GM18870 (cell line): Measurements from ENCODE around the gene SNCAIP.

ENCODE experiments used
- ATAC-seq: cut with Tn5 transposase; IDR thresholded peaks from one replicate; pipeline ENCODE4 v1.9.1; 2021; ENCODE audit warnings: moderate library complexity; ENCODE audit not compliant: unreplicated experiment

The SNCAIP gene

DNA sequence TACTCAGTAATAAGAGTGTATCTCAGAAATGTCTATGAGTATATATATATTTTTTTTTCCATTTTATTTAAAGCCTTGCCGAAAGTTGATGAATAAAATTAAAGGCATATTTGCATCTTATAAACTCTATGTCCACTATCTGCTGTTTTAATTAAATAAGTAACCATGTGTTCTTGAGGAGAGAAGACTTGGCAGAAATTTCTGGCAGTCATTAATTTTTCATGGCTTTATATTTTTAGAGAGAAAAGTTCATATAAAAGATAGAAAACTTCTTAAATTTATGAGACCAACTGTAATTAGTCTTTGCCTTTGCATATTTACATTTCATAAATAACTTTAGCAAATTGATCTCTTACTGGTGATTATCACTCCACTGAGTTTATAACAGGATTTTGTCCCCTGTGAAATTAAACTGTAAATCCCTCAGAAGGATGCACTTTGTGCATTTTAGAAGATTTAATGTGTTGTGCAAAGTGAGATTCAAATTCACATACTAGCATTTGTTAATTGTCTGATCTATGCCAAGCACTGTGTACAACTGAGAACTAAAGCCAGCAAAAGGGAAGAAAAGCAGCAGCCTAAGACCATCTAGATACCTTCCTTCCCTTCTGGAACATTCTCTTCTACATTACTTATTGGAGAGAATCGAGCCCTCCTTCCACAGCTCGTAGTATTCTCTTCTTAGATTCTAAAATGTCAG, 108.7 kb downstream of the SNCAIP start:
- no peak for ATAC-seq

DNA sequence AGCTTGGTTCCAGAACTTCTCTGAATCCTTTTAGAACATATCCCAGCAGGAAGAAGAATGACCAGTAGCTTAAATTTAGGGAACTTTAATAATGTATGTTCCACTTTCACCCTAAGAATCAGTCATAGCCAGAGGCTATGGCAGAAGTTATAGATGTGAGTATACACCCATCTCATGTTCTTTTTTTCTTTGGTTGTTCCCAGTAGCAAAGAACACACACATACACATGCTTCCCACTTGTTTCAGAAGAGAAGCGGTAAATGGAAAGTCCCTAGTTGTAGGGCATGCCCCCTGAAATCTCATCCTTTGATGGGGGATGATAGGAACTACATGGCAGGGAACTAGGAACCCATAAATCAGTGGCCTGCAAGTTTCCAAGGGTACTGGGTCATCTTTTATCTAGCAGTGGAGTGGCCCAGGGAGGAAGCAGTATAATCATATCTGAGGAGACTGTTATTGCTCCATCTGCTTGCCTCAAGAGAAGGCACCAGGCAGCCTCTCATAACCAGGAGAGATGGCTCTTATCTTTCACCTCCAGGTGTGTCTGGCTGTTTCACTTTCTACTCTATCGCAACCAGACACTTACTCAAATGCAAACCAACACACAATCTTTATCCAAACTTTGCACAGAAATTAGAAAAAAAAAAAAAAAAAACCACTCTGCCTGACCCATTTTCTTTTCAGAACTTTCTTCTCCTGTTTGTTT, 109.5 kb downstream of the SNCAIP start:
- ATAC-seq, result peak; percentile 93

DNA sequence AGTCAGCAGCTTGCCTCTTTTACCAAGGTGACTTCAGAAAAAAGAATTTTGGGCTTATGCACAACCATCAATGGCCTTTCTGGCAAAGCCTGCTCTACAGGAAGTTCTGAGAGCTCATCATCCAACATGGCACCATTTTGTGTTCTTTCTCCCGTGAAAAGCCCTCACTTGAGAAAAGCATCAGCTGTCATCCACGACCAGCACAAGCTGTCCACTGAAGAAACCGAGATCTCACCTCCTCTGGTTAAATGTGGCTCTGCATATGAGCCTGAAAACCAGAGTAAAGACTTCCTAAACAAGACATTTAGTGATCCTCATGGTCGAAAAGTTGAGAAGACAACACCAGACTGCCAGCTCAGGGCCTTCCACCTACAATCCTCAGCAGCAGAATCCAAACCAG, 111.2 kb downstream of the SNCAIP start:
- no peak for ATAC-seq

DNA sequence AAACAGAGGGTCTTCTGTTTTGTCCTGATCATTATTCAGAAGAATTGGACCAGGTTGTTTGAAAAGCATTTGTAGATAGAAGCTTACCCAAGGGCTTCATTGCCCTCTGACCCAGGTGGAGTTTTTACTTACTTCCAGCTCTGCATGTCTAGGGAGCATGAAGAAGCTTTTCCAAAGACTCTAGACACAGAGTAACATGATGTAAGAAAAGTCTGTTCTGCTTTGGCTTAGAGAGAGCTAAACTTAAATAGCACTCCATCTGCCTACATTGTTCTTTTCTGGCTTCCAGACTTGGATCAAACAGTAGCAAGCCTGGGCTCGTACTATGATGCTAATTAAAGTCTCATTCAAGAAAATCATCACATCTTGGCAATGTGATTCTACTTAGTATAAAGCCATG, 112.1 kb downstream of the SNCAIP start:
- no peak for ATAC-seq

DNA sequence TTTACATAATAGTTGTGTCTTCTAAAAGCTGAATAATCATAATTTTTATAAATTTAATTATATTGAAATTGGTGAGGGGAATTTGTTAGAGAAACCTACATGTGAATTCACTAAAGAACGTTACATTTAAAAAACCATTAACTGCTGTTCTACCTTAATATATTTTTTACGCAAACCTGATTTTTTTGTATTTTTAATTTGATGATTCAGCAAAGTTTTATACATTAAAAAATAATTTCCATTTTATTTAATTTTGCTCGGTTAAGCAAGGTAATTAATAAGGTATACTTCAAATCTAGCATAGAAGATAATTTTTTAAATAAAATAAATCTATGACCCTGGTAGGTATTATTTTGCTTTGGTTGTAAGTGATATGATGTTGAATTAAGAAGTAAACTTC, 114.3 kb downstream of the SNCAIP start:
- no peak for ATAC-seq

DNA sequence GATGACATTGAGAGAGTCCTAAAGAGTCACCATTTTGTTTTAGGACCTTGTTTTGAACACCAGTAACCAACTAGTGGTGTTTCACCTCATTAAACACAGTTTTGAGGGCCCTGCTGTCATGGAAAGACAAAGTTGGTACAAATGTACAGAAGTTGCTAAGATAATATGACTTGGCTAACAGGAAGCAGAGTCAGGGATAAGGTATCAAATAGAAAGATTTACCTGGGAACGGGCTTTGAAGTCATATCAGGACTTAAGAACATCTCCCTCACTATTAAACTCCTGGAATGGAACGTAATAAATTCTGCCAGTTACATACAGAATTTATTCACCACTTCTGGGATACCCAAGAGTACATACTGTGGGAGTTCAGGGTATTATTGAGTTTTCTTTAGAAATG, 115.6 kb downstream of the SNCAIP start:
- no peak for ATAC-seq

DNA sequence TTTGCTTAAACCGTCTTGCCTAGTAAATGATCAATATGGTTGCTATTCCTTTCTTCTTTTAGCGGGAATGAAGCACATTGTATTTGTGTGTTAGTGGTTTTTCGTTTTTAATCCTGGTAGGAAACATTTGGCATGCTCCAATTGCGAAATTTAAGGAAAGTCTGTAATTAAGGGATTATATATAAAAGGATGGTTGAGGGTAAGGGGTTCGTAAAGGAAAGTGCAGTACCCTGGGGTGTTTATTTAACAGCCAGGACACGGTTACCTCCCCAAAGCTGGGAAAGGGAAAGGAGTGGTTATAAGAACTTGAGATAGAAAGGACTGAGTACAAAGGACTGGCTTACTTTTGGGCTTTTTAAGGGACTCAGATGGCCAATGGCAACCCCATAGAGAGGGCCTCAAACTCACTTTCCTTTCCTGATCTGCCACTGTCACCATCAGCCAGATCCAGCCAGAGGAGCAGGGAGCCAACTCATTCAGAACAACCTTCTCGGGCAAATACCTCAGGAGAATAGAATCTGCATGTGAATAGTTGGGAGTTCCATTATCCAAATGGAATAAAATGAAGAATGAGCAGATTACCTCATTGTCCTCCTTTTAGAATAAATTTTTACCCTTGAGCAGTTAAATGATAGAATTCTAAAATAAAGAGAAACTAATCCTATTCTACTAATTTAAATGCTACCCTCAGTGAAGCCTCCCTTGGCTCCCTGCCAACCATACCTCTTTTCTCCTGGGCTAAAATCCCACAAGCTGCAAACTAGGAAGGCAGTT, 117.7 kb downstream of the SNCAIP start:
- no peak for ATAC-seq

DNA sequence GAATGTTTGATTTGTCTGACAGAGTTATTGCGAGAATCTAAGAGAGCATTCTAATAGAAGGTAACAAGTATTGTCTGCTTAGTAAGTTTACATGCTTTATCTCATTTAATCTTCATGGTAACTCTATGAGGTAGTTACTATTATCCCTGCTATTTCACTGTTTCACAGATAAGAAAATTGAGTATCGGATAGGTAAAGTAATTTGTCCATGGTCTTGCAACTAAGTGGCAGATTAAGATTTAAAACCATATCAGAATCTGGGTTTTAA, 118.2 kb downstream of the SNCAIP start:
- no peak for ATAC-seq

DNA sequence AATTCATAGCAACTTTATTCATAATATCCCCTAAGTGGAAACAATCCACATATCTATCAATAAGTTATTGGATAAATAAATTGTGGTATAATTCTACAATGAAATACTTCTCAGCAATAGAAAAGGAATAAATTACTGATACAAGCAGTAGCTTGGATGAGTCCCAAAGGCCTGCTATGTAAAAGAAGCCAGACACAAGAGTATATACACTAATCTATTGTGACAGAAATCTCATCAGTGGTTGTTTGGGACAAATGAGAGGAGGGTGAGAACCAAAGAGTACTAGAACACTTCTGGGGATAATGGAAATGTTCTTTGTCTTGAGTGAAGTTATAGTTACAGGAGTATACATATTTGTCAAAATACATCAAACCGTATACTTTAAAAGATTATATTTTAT, 119.3 kb downstream of the SNCAIP start:
- ATAC-seq, result no peak

DNA sequence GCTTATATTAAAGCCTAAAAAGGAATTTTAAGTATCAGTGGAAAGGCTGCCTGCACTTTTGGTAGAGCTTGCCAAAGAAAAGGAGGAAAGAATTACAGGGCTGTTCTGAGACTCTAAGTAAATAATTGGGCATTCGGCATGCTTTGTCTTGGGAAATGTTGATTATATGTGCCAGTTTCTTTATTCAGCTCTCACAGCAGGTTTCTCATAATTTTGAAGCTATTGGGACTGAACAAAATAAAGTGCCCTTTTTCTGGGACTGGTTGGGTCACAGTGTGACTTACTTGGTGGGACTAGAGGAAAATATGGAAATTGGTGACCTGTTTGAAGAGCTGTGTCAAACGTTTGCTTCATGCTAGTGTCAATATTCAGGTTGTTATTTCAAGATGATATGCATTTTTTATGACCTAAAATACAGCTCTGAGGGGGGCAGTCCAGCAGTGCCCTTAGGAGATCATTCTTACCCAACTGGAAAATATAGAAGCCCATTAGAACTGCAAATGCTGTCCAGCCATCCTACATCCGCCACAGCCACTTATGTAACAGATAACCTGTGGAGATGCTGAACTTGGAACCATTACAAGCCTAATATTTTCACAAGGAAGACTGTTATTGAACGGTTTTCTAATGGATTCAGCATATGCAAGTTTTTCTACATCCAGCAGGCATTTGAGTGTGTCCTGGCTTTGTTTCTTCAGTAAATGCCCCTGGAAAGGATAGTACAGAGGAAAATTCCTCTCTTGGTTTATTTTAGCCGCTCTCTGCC, 122.4 kb downstream of the SNCAIP start:
- ATAC-seq, result no peak

DNA sequence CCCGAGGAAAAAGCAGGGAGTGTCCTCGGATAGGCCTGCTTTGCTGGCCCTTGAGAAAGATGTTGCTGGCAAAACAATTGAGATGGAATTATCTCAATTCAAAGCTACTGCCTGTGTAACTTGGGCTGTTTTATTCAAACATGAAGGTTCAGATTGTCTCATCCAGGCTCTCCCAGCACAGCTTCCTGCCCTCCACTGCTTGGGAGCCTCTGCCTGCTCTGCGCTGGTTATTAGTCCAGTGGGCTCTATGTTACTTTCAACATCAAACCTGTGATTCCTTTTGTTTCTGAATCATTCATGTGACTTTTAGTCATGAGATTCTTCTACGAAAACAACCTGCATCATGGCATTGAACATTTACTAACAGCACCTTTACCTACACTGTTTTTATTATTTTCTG, 123.2 kb downstream of the SNCAIP start:
- no peak for ATAC-seq

DNA sequence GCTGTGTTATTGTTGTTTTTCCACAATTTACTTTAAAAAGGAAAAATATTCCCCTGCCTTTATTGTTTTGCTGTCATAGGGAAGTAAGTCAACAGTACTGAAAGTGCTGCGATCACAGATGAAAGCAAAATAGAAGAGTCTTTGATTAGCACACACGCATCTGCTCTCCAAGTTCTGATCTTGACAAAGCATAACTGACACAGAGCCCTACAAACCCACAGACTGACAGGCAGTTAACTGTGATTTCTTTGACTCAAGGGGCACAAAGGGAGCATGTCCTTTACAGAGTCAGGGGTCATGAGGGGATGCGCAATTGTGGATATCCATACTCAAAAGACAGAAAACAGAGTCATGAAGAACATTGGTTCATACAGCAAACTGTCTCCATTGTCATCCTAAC, 123.7 kb downstream of the SNCAIP start:
- no peak for ATAC-seq

DNA sequence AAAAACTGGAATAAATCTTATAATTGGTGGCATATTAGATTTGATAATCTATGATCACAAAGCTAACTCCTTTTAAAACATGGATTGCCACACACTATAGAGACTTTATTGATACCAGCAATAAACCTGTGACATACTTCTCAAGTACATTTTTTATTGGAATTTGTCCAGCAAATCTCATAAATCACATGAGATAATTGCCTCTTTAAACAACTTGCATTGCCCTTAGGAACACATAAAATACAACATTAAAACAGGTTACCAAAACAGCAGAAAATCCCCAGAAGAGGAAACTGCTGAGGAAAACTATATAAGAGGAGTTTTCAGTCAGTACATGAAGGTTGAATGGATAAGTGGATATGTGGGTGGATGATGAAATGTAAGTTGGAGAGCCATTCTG, 124.6 kb downstream of the SNCAIP start:
- ATAC-seq, result no peak

DNA sequence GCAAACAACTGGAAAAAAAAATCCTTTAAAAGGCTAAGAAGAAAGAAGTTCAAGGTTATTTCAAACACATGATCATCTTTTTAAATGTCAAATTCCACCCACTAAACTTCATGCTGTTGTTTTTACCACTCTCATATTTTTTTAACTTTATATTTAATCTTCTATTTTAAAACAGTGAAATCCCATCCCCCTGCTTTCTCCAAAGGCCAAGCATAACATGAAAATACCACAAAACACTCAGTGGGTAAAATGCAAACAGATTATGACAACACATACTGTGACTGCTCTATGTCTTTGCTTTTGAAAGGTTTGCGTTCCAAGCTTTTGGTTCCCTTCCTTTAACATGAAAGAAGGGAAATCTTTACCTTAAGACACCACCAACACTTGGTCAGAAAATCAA, 127.6 kb downstream of the SNCAIP start:
- ATAC-seq, result no peak

DNA sequence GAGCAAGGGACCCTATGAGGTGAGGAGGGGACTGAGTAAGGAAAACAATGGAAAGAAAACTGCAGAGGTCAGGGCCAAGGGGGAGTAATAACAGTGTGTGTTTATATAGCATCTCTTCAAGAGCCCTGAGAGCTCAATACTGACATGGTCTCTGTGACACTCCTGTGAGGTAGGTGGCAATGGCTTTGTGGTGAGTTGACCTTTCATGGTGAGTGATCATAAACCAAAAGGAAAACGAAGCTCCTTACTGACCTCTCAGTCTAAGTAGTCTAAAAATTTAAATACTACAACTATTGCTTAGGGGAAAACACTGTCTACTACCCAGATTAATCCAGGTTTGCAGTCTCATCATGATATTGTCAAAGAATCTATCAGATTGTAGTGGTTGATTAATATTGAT, 130.9 kb downstream of the SNCAIP start:
- ATAC-seq, result peak; percentile 77

DNA sequence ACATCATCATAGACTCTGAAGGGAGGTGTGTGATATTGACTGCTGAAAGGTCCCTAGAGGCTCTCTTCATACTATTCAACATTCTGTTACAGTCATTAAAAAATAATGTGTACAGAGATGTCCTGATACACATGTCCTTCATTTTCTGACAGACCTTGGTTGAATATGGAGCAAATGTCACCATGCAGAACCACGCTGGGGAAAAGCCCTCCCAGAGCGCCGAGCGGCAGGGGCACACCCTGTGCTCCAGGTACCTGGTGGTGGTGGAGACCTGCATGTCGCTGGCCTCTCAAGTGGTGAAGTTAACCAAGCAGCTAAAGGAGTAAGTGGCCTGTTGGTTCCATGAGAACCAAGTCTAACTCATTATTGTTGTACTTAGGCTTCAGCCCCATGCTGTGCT, 132.4 kb downstream of the SNCAIP start:
- no peak for ATAC-seq

DNA sequence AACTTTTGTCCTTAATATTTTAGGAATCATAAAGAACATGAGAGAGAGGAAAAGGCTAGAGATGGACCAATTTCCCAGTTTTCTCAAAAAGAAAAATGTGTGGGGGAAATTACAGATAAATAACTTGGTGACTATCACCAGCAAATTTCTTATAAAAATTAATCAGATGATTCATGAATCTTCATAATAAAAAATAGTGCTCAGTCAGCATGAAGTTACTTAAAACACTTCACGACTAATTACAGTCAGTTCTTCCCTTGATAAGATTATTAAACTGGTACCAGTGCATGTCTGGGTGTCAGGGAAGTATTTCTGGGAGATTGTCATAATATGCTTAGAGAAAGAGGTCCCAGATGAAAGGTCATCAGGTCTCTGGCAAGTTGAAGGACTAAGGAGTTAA, 133.0 kb downstream of the SNCAIP start:
- ATAC-seq, result no peak

DNA sequence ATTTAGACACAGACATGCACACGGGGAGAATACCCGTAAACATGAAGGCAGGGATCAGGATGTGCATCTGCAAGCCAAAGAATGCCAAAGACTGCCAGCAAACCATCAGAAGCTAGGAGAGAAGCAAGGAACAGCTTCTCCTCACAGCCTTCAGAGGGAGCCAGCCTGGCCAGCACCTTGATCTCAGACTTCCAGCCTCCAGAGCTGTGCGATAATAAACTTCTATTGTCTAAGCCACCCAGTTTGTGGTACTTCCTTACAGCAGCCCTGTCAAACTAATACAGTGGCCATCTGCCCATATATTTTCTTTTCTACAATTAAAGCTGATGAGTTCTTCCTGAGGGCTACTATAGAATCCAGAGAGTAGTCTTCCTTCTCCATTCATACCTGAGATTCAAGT, 135.0 kb downstream of the SNCAIP start:
- no peak for ATAC-seq

DNA sequence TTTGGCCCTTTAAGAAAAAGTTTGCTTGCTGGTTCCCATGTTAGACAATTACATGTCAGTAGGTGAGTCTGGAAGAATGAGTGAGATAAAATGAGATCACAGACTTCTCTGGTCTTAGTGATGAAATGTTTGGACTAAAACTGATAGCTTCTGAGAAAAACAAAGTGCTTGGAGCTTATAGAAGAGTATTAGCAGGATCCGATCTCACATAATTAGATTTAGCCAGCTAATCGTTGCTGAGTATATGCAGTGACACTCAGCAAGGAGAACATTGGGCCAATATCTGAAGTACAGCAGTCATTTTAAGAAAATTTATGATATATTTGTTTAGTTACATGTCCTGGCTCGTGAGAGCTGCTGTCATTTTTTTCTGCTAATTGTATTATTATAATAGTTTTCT, 135.8 kb downstream of the SNCAIP start:
- ATAC-seq, result no peak

DNA sequence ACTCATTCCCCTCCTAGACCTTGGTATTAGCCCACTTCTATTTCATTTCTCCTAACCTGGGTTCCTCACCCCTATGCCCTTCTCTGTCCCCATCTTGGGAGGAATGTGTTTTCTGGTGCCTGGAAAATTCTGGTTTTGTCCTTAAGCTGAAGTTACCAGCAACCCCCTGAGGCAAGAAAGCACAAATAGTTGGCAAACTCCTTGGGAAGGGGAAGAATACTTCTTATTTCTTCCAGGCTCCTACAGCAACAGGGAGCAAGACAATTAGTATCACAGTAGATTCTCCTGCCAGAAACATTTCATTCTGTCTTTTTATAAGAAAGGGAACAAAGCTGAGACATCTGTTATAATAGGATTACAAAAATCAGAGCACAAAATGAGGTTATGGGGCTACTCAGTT, 142.5 kb downstream of the SNCAIP start:
- no peak for ATAC-seq

DNA sequence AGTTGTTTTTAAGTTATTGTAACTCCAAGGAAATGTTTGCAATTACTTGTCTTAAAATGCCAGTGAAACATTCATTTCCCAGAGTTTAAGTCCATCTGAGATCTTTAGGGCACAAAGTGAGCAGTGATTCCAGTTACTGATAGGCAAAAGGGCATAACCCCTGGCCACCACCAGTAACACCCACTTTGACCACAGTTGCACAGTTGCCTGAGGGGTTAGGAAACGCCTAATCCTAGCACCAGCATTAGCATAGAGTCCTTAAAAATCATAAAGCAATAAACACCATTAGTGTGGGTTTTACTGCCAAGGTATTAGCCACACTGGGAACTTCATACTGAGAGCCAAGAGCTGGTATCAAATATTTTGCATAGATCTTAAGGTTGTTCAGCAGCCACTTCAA, 143.9 kb downstream of the SNCAIP start:
- no peak for ATAC-seq
